RWPE1 (cell line): ENCODE results near the gene TJAP1.
A peak's percentile ranks its signal among the peaks of the same experiment; 100 is the strongest.
"Not testable (repeated sequence)": the region's sequence is repeated elsewhere in the genome, so short reads cannot be mapped to it uniquely, and the experiment has no call there.

Experiments
- CTCF ChIA-PET: fragments of 350-600 bp; sonication (Branson Sonifier 250); formaldehyde crosslinking; extraction: SDS; loops from one replicate; lab custom pipeline; 2021; lab: Yijun Ruan, JAX
- POLR2A ChIA-PET: fragments of 400-600 bp; formaldehyde crosslinking; extraction: SDS; loops from one replicate; lab custom pipeline; 2020; ENCODE audit warnings: antibody characterized with exemption; ENCODE audit not compliant: low non-redundant PET; lab: Yijun Ruan, JAX
- DNase-seq: peaks from one replicate; pipeline ENCODE4 v3.0.0; 2012; ENCODE audit warnings: low spot score
- H3K27ac ChIP-seq: fragments of 450-650 bp; 2 replicates; pipeline ENCODE4 v1.5.1; 2017
- TF ChIP-seq, protein P1 (sequence below): fragments of 450-650 bp; conservative IDR thresholded peaks from 2 replicates; pipeline ENCODE4 v1.5.1; 2017; ENCODE audit warnings: low read depth, mild to moderate bottlenecking

Gene TJAP1

DNA sequence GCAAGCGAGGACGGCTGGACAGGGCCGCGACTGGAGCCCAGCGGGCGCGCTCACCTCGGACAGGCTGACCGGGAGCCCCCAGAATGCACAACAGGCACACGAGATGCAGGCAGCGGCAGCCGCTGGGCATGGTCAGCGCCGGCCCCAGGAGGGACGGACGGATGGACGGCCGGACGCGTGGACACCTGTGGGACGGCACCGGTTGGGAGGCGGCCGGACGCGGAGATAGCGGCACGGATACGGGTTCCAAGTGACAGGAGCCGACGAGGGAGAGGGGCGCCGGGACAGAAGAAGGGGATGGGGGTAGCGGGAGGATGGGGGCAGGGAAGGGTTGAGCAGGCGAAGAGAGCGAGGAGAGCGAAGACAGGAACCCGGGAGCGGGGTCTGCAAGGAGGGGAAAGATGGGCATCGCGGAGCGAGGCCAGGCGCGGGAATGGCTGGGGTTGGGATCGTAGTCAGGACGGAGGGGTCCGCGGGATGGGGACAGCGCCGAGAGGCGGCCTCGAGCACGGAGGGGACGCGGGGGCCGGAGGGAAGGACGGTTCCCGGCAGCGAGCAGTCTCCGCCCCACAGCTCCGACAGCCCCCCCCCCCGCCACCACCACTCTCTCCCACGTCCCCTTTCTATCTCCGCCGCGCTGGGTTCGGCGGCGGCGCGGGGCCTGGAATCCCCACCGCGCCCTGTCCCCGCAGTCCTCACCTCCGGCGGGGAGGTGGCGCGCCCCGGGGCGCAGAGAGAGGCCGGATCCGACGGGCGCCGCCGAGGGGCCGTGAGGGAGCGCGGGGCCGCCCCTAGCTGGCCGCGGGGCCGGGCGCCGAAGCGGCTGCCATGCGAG lies 22.5 kb upstream of the TJAP1 start:
- ChIA-PET POLR2A (no interaction called here), CTCF (interaction anchor here (0.6 to 2.7 kb wide), 7 partner anchors 11 to 172 kb away, joined by 3 to 14 read pairs (median 5); no protein-coding TSS in a partner anchor)
- TF ChIP-seq, protein P1, sequence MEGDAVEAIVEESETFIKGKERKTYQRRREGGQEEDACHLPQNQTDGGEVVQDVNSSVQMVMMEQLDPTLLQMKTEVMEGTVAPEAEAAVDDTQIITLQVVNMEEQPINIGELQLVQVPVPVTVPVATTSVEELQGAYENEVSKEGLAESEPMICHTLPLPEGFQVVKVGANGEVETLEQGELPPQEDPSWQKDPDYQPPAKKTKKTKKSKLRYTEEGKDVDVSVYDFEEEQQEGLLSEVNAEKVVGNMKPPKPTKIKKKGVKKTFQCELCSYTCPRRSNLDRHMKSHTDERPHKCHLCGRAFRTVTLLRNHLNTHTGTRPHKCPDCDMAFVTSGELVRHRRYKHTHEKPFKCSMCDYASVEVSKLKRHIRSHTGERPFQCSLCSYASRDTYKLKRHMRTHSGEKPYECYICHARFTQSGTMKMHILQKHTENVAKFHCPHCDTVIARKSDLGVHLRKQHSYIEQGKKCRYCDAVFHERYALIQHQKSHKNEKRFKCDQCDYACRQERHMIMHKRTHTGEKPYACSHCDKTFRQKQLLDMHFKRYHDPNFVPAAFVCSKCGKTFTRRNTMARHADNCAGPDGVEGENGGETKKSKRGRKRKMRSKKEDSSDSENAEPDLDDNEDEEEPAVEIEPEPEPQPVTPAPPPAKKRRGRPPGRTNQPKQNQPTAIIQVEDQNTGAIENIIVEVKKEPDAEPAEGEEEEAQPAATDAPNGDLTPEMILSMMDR = peak; percentile 57; the same call in 1 of the 2 replicates
- peak; percentile 50 for DNase-seq
- H3K27ac ChIP-seq = peak overlapping the region; percentile 90

DNA sequence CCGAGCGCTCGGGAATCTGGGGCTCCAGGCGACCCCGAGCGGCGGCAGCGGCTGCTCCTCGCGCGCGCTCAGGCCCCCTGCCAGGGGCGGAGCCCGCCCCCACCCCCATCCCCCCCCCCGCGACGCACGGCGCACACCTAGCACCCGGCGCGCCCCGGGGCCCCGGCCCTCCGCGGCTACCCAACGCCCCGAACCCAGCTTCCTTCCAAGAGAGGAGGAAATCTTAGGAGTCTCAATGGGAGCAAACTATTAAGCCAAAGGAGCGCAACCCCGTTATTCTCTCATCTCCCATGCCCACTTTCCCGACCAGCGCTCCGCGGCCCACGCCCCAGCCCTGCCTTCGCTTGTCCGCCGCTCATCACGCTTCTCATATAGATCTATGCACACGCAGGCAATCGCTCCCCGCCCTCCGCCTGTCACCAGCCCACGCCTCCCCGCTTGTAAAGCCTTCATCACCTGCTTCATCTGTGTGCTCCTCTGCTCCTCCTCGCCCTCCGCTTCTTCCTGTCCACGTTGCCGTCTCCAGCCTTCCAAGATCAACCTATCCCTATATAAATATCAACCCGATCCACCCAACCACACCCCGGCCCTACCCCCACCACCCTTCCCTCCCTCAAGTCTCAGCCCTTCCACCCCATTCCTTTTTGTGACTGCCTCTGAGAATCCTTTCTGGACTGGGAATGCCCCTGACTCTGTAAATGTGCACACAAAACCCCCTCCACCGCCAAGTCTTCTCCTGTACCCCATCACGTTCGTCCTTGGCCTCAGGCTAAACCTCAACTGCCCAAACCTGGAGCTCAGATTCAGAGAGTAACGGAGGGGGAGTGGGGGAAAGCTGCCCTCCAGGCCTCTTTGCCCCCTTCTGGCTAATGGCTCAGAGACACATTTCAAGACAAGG lies 21.6 kb upstream of the TJAP1 start, which contains the start of gene DLK2:
DLK2 (minus strand) TSS at position 18 of the 898 bp plus-strand sequence. CDS start 723 bp downstream, outside the sequence.
- TF ChIP-seq, protein P1 = no peak
- ChIA-PET CTCF (interaction anchor here (0.5 to 3.0 kb wide), 7 partner anchors 15 to 51 kb away, joined by 3 to 14 read pairs (median 5); no protein-coding TSS in a partner anchor), POLR2A (no interaction called here)
- DNase-seq = peak; percentile 73
- peak within 1 kb of the TSS; percentile 90 for H3K27ac ChIP-seq

DNA sequence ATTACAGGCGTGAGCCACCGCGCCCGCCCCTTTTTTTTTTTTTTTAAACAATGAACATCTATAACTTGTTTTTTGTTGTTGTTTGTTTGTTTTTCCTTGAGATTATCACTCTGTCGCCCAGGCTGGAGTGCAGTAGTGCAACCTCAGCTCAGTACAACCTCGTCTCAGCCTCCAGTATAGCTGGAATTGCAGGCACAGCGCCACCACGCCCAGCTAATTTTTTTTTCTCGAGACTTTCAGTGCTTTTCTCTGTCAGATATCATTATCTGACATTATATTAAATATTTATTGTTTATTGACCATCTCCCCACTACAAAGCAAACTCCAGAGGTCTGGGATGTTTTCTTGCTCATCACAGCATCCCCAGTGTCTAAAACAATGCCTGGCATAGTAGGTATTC lies 19.7 kb upstream of the TJAP1 start:
- no peak for DNase-seq
- CTCF ChIA-PET = interaction anchor here (0.7 to 3.0 kb wide), 2 partner anchors 49 to 142 kb away, joined by 3 to 13 read pairs; no protein-coding TSS in a partner anchor
- TF ChIP-seq, protein P1 = no peak
- POLR2A ChIA-PET = no interaction called here
- no peak overlapping the region for H3K27ac ChIP-seq

DNA sequence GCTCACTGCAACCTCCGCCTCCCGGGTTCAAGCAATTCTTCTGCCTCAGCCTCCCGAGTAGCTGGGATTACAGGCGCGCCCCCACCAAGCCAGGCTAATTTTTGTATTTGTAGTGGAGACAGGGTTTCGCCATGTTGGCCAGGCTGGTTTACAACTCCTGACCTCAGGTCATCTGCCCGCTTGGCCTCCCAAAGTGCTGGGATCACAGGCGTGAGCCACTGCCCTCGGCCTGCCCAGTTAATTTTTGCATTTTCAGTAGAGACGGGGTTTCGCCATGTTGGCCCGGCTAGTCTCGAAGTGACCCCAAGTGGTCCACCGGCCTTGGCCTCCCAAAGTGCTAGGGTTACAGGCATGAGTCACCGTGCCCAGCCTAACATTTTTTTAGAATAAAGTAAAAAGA lies 19.2 kb upstream of the TJAP1 start:
- DNase-seq, H3K27ac ChIP-seq, POLR2A ChIA-PET: not testable (repeated sequence)
- CTCF ChIA-PET = interaction anchor here (0.7 to 3.0 kb wide), 2 partner anchors 49 to 142 kb away, joined by 3 to 13 read pairs; no protein-coding TSS in a partner anchor

DNA sequence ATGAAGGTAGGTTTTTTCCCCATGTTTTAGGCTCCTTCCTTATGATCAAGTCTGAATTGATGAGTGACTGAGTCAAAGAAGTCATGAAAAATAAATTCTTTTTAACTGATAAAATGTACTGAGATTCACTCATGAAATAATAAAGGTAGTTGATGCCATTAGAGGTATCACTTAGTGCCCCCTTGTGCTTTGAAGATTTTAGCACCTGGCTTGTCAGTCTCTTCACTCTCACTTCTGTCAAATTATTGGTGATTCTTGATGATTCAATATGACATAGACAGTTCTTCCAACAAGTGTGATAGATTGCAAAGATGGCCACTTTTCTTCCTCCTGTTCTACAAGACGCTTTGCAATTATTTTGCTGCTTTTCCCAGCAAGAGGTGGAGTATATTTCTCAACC lies 17.8 kb upstream of the TJAP1 start:
- ChIA-PET POLR2A (interaction anchor here (0.6 kb wide), 1 partner anchor 70 kb away, joined by 3 read pairs; no protein-coding TSS in a partner anchor), CTCF (interaction anchor here (0.6 to 1.1 kb wide), 3 partner anchors 32 to 879 kb away, joined by 4 to 5 read pairs (median 4); no protein-coding TSS in a partner anchor)
- DNase-seq = no peak
- no peak overlapping the region for H3K27ac ChIP-seq
- TF ChIP-seq, protein P1 = no peak

DNA sequence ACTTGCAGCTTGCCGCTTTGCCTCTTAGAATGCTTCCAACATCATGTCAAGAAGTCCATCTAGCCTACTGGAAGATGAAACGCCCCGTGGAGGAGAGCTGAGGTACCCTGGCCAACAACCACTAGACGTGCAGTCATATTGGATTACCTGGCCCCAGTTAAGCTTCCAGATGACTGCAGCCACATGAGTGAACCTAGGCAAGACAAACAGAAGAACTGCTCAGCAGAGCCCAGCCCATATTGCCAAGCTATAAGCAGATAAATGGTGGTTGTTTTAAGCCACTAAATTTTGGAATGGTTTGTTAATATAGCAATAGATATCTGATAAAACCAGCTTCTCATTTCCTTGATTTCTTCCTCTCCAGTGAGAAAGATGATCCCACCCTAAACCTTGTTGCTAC lies 17.3 kb upstream of the TJAP1 start:
- ChIA-PET CTCF (interaction anchor here (0.6 to 1.1 kb wide), 3 partner anchors 32 to 879 kb away, joined by 4 to 5 read pairs (median 4); no protein-coding TSS in a partner anchor), POLR2A (no interaction called here)
- H3K27ac ChIP-seq = no peak overlapping the region
- DNase-seq = no peak
- TF ChIP-seq, protein P1 = no peak
